GM21737 (cell line): ENCODE data around the gene GLI1.
A peak's percentile ranks its signal among the peaks of the same experiment; 100 is the strongest.

ENCODE experiments used
- ATAC-seq: cut with Tn5 transposase; IDR thresholded peaks from one replicate; pipeline ENCODE4 v1.9.1; 2021; ENCODE audit warnings: mild to moderate bottlenecking, moderate library complexity; ENCODE audit not compliant: unreplicated experiment

GLI1 gene

GRCh38 chr12:57460468-57460784 lies 841 bp downstream of the GLI1 start:
- ATAC-seq = no peak

GRCh38 chr12:57460841-57461275 lies 1.3 kb downstream of the GLI1 start:
- ATAC-seq = no peak

- no peak for ATAC-seq
These were observed 1.8 kb downstream of the GLI1 start for GRCh38 chr12:57461276-57461916.

GRCh38 chr12:57461917-57462250 lies 2.3 kb downstream of the GLI1 start:
- no peak for ATAC-seq

- peak; percentile 63 for ATAC-seq
These were observed 2.8 kb downstream of the GLI1 start for GRCh38 chr12:57462251-57462911.

- no peak for ATAC-seq
These were observed 3.3 kb downstream of the GLI1 start for GRCh38 chr12:57462912-57463253.

GRCh38 chr12:57464569-57464968 lies 5.0 kb downstream of the GLI1 start:
- no peak for ATAC-seq

- no peak for ATAC-seq
These were observed 5.6 kb downstream of the GLI1 start for GRCh38 chr12:57465030-57465746.

GRCh38 chr12:57465747-57466505 lies 6.3 kb downstream of the GLI1 start:
- ATAC-seq = no peak

- ATAC-seq = no peak
These were observed 7.8 kb downstream of the GLI1 start for GRCh38 chr12:57467212-57467874.

- ATAC-seq = no peak
These were observed 8.3 kb downstream of the GLI1 start for GRCh38 chr12:57467915-57468314.

- no peak for ATAC-seq
These were observed 9.9 kb downstream of the GLI1 start for GRCh38 chr12:57469296-57470164.

- no peak for ATAC-seq
These were observed 10.8 kb downstream of the GLI1 start for GRCh38 chr12:57470286-57470969.

GRCh38 chr12:57470970-57471656 lies 11.5 kb downstream of the GLI1 start:
- ATAC-seq = no peak

- no peak for ATAC-seq
These were observed 12.1 kb downstream of the GLI1 start for GRCh38 chr12:57471661-57472060.

GRCh38 chr12:57472391-57472790 lies 12.8 kb downstream of the GLI1 start:
- no peak for ATAC-seq

GRCh38 chr12:57473392-57473791 lies 13.8 kb downstream of the GLI1 start:
- no peak for ATAC-seq

GRCh38 chr12:57473886-57474285 lies 14.3 kb downstream of the GLI1 start:
- no peak for ATAC-seq

- no peak for ATAC-seq
These were observed 14.8 kb downstream of the GLI1 start for GRCh38 chr12:57474430-57474829.
